ENCODE results near the gene ASPRV1. TPM values are rescaled to one million over a fixed set of nuclear protein-coding genes. Genes with fewer than 3 reads are reported as not detected.

The ASPRV1 gene
- total RNA-seq, 5 donors from 2014 or later (not counting 1 experiment from before 2014, with no cell fraction given), result 1.2 to 2.1 (median 1.8) TPM

DNA sequence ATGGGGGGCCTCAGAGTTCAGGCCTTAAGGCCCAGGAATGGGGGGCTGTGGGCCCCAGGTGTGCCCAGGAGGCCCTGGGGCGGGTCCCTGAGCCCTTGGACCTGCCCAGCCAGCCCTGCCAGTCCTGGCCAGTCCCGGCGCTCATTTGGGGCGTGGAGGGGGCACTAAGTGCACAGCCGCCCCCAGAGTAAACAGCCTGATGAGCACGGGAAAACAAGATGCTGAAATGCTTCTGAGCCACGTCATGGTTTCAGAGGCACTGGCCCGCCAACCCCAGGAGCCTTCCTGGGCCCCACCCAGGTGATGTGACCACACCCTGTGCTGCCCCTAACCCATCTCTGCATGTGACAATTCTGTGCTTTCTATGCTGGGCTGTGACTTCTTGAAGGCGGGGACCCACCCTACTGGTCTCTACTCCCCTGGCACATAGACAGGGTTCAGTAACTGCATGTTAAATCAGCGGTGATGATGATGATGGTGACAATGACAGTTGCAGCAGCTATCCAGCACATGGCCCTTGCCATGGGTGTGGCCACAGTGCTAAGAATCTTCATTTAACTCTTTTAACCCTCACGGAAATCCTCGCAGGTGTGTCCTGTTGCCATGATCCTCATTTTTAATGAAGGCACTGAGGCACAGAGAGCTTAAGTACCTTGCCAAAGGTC lies 28.1 kb upstream of the ASPRV1 start:
- Mint-ChIP-seq H3K27me3 (no peaks in the 10 kb centered on the region), H3K36me3 (peaks cover 24% of the 10 kb centered on the region), H3K4me1 (peaks cover 0 to 13% (median 0%) of the 10 kb centered on the region in 3 donors), H3K4me3 (no peak overlapping the region), H3K9me3 (no peaks in the 10 kb centered on the region), H3K27ac (no peak overlapping the region)
- no peak for ATAC-seq (replicated peaks in 1 of 4)
- Histone ChIP-seq H3K4me1 (ENCODE audit: control insufficient read depth in 1 of 2, extremely low read depth in 1 of 2, insufficient read depth in 2 of 2, low read length in 2 of 2) (no peaks in the 10 kb centered on the region), H3K27ac (ENCODE audit: low read length) (no peak overlapping the region), H3K27me3 (replicated peaks in 1 of 2; ENCODE audit: control insufficient read depth in 2 of 2, extremely low read depth in 1 of 2, insufficient read depth in 2 of 2, low read length in 1 of 2) (no peaks in the 10 kb centered on the region), H3K9me3 (no peaks in the 10 kb centered on the region), H3K4me3 (ENCODE audit: control insufficient read depth in 1 of 2, extremely low read depth in 1 of 2, low read length in 1 of 2) (no peak overlapping the region), H3K36me3 (ENCODE audit: control insufficient read depth in 2 of 2, extremely low read depth in 1 of 2, insufficient read depth in 1 of 2, low read length in 1 of 2) (peaks cover 0 to 12% of the 10 kb centered on the region in 2 donors)
- no peak for DNase-seq
- POLR2A ChIA-PET, result no interaction called here
- 89% methylated on average over 12 of the region's 12 CpGs for WGBS (ENCODE audit: insufficient coverage)
- CTCF ChIA-PET, result no interaction called here

DNA sequence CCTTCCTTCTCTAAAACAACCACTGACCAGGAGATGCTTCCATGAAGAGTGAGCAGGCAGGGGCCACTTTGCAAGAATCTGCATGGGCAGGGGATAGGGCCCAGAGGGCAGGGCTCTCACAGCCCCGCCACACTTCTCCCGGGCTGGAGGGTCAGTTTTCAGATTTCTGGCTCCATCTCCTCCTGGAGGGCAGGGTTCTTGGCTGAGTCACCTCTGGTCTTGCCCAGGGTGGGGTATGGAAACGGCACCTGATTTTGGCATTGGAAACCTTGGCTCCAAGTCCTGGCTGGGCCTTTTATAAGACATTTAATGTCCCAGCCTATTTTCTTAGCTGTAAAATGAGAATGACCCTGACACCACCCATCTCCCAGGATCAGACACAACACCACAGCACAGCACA lies 27.6 kb upstream of the ASPRV1 start:
- Mint-ChIP-seq H3K27me3 (no peaks in the 10 kb centered on the region), H3K9me3 (no peaks in the 10 kb centered on the region), H3K36me3 (peaks cover 20% of the 10 kb centered on the region), H3K27ac (no peak overlapping the region), H3K4me1 (peaks cover 0 to 13% (median 0%) of the 10 kb centered on the region in 3 donors), H3K4me3 (no peak overlapping the region)
- Histone ChIP-seq H3K4me3 (ENCODE audit: control insufficient read depth in 1 of 2, extremely low read depth in 1 of 2, low read length in 1 of 2) (no peak overlapping the region), H3K36me3 (ENCODE audit: control insufficient read depth in 2 of 2, extremely low read depth in 1 of 2, insufficient read depth in 1 of 2, low read length in 1 of 2) (peaks cover 0 to 7% of the 10 kb centered on the region in 2 donors), H3K27ac (ENCODE audit: low read length) (no peak overlapping the region), H3K27me3 (replicated peaks in 1 of 2; ENCODE audit: control insufficient read depth in 2 of 2, extremely low read depth in 1 of 2, insufficient read depth in 2 of 2, low read length in 1 of 2) (no peaks in the 10 kb centered on the region), H3K9me3 (no peaks in the 10 kb centered on the region), H3K4me1 (ENCODE audit: control insufficient read depth in 1 of 2, extremely low read depth in 1 of 2, insufficient read depth in 2 of 2, low read length in 2 of 2) (no peaks in the 10 kb centered on the region)
- POLR2A ChIA-PET, result no interaction called here
- no peak for DNase-seq
- CTCF ChIA-PET, result no interaction called here
- ATAC-seq (replicated peaks in 1 of 4), result no peak
- WGBS (ENCODE audit: insufficient coverage), result 85% methylated on average over 3 of the region's 3 CpGs

DNA sequence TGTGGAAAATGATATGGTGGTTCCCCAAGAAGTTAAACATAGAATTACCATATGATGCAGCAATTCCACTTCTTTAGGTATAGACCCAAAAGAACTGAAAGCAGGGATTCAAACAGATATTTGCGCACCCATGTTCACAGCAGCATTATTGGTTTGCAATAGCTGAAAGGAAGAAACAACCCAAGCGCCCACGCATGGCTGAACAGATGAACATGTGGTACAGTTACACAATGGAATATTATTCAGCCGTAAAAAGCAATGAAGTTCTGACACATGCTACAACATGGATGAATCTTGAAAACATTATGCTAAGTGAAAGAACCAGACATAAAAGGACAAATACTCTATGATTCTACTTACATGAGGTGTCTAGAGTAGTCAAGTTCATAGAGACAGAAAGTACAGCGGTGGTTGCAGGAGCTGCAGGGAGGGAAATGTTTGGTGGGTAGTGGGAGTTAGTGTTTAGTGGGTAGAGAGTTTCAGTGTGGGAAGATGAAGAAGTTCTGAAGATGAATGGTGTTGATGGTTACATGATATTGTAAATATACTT lies 26.7 kb upstream of the ASPRV1 start:
- 86% methylated on average over 3 of the region's 5 CpGs for WGBS (ENCODE audit: insufficient coverage)
- ChIA-PET POLR2A (interaction anchor here in 1 of 2 donors (0.6 kb wide), 2 partner anchors 11 to 94 kb away, joined by 4 to 11 read pairs; partner anchors contain the start of gene SNRNP27), CTCF (interaction anchor here in 1 of 2 donors (0.6 to 0.8 kb wide), 2 partner anchors 28 to 225 kb away, joined by 6 to 7 read pairs; no protein-coding TSS in a partner anchor)
- peaks cover 0 to 13% (median 0%) of the 10 kb centered on the region in 3 donors for H3K4me1 Mint-ChIP-seq
- DNase-seq (no peak), ATAC-seq (replicated peaks in 1 of 4) (no peak)
- H3K4me3 ChIP-seq (ENCODE audit: control insufficient read depth in 1 of 2, extremely low read depth in 1 of 2, low read length in 1 of 2), result no peak overlapping the region
- H3K36me3 Mint-ChIP-seq, result peaks cover 14% of the 10 kb centered on the region
- no peaks in the 10 kb centered on the region for H3K27me3 Mint-ChIP-seq
- H3K4me1 ChIP-seq (ENCODE audit: control insufficient read depth in 1 of 2, extremely low read depth in 1 of 2, insufficient read depth in 2 of 2, low read length in 2 of 2), result no peaks in the 10 kb centered on the region
- H3K9me3 ChIP-seq, result no peaks in the 10 kb centered on the region
- no peak overlapping the region for H3K27ac ChIP-seq (ENCODE audit: low read length)
- H3K4me3 Mint-ChIP-seq, result no peak overlapping the region
- no peaks in the 10 kb centered on the region for H3K27me3 ChIP-seq (replicated peaks in 1 of 2; ENCODE audit: control insufficient read depth in 2 of 2, extremely low read depth in 1 of 2, insufficient read depth in 2 of 2, low read length in 1 of 2)
- no peaks in the 10 kb centered on the region for H3K9me3 Mint-ChIP-seq
- H3K27ac Mint-ChIP-seq, result no peak overlapping the region
- H3K36me3 ChIP-seq (ENCODE audit: control insufficient read depth in 2 of 2, extremely low read depth in 1 of 2, insufficient read depth in 1 of 2, low read length in 1 of 2), result no peaks in the 10 kb centered on the region

DNA sequence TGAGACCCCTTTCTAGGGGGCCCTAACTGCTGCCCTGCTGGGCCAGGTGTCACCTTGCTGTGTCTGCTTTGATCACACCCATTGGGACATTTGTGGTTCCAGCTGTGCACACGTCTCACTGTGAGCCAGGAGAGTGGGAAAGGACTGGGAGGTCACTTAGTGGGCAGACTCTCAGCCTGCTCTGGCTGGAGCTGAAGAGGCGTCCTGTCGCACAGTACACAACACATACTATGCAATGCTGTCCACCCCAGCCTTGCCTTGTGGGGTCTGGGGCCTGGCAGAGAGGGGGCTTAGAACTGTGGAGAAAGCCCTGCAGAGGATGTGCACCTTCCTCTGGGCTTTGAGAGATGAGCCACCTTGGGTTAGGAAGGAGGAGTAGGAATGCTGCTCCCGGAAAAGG lies 25.3 kb upstream of the ASPRV1 start:
- no peaks in the 10 kb centered on the region for H3K27me3 ChIP-seq (replicated peaks in 1 of 2; ENCODE audit: control insufficient read depth in 2 of 2, extremely low read depth in 1 of 2, insufficient read depth in 2 of 2, low read length in 1 of 2)
- peaks cover 6% of the 10 kb centered on the region for H3K36me3 Mint-ChIP-seq
- ChIA-PET POLR2A (interaction anchor here in 1 of 2 donors (0.6 kb wide), 1 partner anchor 527 kb away, joined by 4 read pairs; no protein-coding TSS in a partner anchor), CTCF (no interaction called here)
- H3K4me3 Mint-ChIP-seq, result no peak overlapping the region
- no peaks in the 10 kb centered on the region for H3K36me3 ChIP-seq (ENCODE audit: control insufficient read depth in 2 of 2, extremely low read depth in 1 of 2, insufficient read depth in 1 of 2, low read length in 1 of 2)
- ATAC-seq (replicated peaks in 1 of 4) (no peak), DNase-seq (no peak)
- H3K27me3 Mint-ChIP-seq, result no peaks in the 10 kb centered on the region
- 100% methylated on average over 1 of the region's 4 CpGs for WGBS (ENCODE audit: insufficient coverage)
- H3K4me1 ChIP-seq (ENCODE audit: control insufficient read depth in 1 of 2, extremely low read depth in 1 of 2, insufficient read depth in 2 of 2, low read length in 2 of 2), result no peaks in the 10 kb centered on the region
- no peak overlapping the region for H3K27ac Mint-ChIP-seq
- no peaks in the 10 kb centered on the region for H3K9me3 Mint-ChIP-seq
- H3K4me3 ChIP-seq (ENCODE audit: control insufficient read depth in 1 of 2, extremely low read depth in 1 of 2, low read length in 1 of 2), result no peak overlapping the region
- H3K9me3 ChIP-seq, result no peaks in the 10 kb centered on the region
- no peak overlapping the region for H3K27ac ChIP-seq (ENCODE audit: low read length)
- H3K4me1 Mint-ChIP-seq, result peaks cover 0 to 13% (median 0%) of the 10 kb centered on the region in 3 donors

DNA sequence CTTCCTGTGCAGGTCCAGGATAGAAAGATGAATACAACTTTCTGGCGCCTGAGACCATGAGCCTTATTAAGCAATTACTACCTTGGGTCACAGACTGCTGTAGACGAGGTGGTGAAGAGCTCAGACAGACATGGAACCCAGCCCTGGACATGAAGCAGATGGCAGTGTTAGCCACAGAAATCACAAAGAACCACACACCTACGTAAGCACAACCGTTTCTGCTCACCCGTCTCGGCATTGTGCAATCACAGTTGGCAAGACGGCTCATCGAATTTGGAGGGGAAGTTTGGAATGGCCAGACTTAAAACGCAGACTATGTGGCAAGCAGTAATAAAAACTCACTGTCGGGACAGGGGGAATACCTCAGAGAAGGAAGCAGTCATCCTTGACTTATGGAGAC lies 24.3 kb upstream of the ASPRV1 start:
- Mint-ChIP-seq H3K4me3 (no peak overlapping the region), H3K9me3 (no peaks in the 10 kb centered on the region), H3K27me3 (no peaks in the 10 kb centered on the region), H3K4me1 (peaks cover 0 to 7% (median 0%) of the 10 kb centered on the region in 3 donors), H3K27ac (no peak overlapping the region), H3K36me3 (peaks cover under 1% of the 10 kb centered on the region)
- no peaks in the 10 kb centered on the region for H3K4me1 ChIP-seq (ENCODE audit: control insufficient read depth in 1 of 2, extremely low read depth in 1 of 2, insufficient read depth in 2 of 2, low read length in 2 of 2)
- POLR2A ChIA-PET, result interaction anchor here in 1 of 2 donors (0.5 kb wide), 1 partner anchor 203 kb away, joined by 3 read pairs; no protein-coding TSS in a partner anchor
- H3K9me3 ChIP-seq, result no peaks in the 10 kb centered on the region
- H3K4me3 ChIP-seq (ENCODE audit: control insufficient read depth in 1 of 2, extremely low read depth in 1 of 2, low read length in 1 of 2), result no peak overlapping the region
- WGBS (ENCODE audit: insufficient coverage), result 94% methylated on average over 7 of the region's 10 CpGs
- H3K27ac ChIP-seq (ENCODE audit: low read length), result no peak overlapping the region
- H3K27me3 ChIP-seq (replicated peaks in 1 of 2; ENCODE audit: control insufficient read depth in 2 of 2, extremely low read depth in 1 of 2, insufficient read depth in 2 of 2, low read length in 1 of 2), result no peaks in the 10 kb centered on the region
- peak in 7 of 35 experiments; percentile 14 to 50 (median 22) for DNase-seq
- ATAC-seq (replicated peaks in 1 of 4), result no peak
- CTCF ChIA-PET, result no interaction called here
- no peaks in the 10 kb centered on the region for H3K36me3 ChIP-seq (ENCODE audit: control insufficient read depth in 2 of 2, extremely low read depth in 1 of 2, insufficient read depth in 1 of 2, low read length in 1 of 2)

DNA sequence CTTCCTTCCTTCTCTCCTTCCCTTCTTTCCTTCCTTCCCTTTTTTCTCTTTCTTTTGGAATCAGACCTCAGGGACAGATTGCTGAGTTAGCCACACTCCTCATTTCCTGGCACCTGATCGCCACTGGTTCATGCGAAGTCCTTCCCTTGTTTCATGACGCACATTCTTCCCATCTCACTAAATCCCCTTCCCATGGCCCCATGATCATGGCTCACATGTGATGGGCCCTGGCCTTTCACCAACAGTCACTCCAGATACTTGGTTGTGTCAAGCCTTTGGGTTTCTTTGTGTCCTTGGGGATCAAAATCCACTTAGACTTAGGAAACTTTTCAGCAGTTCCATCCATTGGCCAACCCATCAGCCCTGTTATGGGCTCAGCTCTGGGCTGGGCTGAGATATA lies 23.8 kb upstream of the ASPRV1 start:
- H3K4me1 Mint-ChIP-seq, result peaks cover 0 to 7% (median 0%) of the 10 kb centered on the region in 3 donors
- H3K36me3 ChIP-seq (ENCODE audit: control insufficient read depth in 2 of 2, extremely low read depth in 1 of 2, insufficient read depth in 1 of 2, low read length in 1 of 2), result no peaks in the 10 kb centered on the region

More for the DNA sequence above, 23.8 kb upstream of the ASPRV1 start:
- Histone ChIP-seq H3K9me3 (no peaks in the 10 kb centered on the region), H3K27me3 (replicated peaks in 1 of 2; ENCODE audit: control insufficient read depth in 2 of 2, extremely low read depth in 1 of 2, insufficient read depth in 2 of 2, low read length in 1 of 2) (no peaks in the 10 kb centered on the region), H3K4me3 (ENCODE audit: control insufficient read depth in 1 of 2, extremely low read depth in 1 of 2, low read length in 1 of 2) (no peak overlapping the region), H3K4me1 (ENCODE audit: control insufficient read depth in 1 of 2, extremely low read depth in 1 of 2, insufficient read depth in 2 of 2, low read length in 2 of 2) (no peaks in the 10 kb centered on the region), H3K27ac (ENCODE audit: low read length) (no peak overlapping the region)
- Mint-ChIP-seq H3K27me3 (no peaks in the 10 kb centered on the region), H3K27ac (no peak overlapping the region), H3K9me3 (no peaks in the 10 kb centered on the region), H3K4me3 (no peak overlapping the region), H3K36me3 (no peaks in the 10 kb centered on the region)
- POLR2A ChIA-PET, result interaction anchor here in 1 of 2 donors (0.6 kb wide), 1 partner anchor 90 kb away, joined by 5 read pairs; no protein-coding TSS in a partner anchor
- CTCF ChIA-PET, result interaction anchor here in 1 of 2 donors (0.7 kb wide), 1 partner anchor 429 kb away, joined by 4 read pairs; no protein-coding TSS in a partner anchor
- 100% methylated on average over 3 of the region's 3 CpGs for WGBS (ENCODE audit: insufficient coverage)
- ATAC-seq (replicated peaks in 1 of 4) (no peak), DNase-seq (no peak)
